Subcutaneous abdominal adipose tissue (tissue), 5 donors: ENCODE results near the gene ARHGAP33.
A peak's percentile ranks its signal among the peaks of the same experiment; 100 is the strongest.

ENCODE experiments used
- H3K27ac ChIP-seq: one replicate; pipeline ENCODE4 v1.7.0; 2013; ENCODE audit warnings: low read depth, mild to moderate bottlenecking, inconsistent platforms, low read length, moderate library complexity
- H3K27me3 ChIP-seq, 5 donors: one replicate each; pipeline ENCODE4 v1.7.0; 2013; ENCODE audit warnings: low read length in 5 of 5, inconsistent platforms in 1 of 5; ENCODE audit not compliant: control insufficient read depth in 5 of 5, insufficient read depth in 4 of 5
- H3K36me3 ChIP-seq, 5 donors: one replicate each; pipeline ENCODE4 v1.7.0; 2013; ENCODE audit warnings: low read length in 5 of 5; ENCODE audit not compliant: control insufficient read depth in 5 of 5, insufficient read depth in 5 of 5
- H3K4me1 ChIP-seq, 5 donors: one replicate each; pipeline ENCODE4 v1.7.0; 2013; ENCODE audit warnings: low read length in 5 of 5, mild to moderate bottlenecking in 3 of 5, moderate library complexity in 1 of 5; ENCODE audit not compliant: control insufficient read depth in 5 of 5, insufficient read depth in 5 of 5
- H3K4me3 ChIP-seq, 5 donors: one replicate each; pipeline ENCODE4 v1.7.0; 2013; ENCODE audit warnings: low read length in 5 of 5, low read depth in 1 of 5
- H3K9ac ChIP-seq, 5 donors: one replicate each; pipeline ENCODE4 v1.7.0; 2013; ENCODE audit warnings: low read length in 5 of 5, mild to moderate bottlenecking in 4 of 5, moderate library complexity in 3 of 5
- H3K9me3 ChIP-seq, 5 donors: one replicate each; pipeline ENCODE4 v1.7.0; 2013; ENCODE audit warnings: low read length in 5 of 5; ENCODE audit not compliant: control insufficient read depth in 5 of 5
- donor health status: healthy.
- donor health status: healthy.
- donor health status: healthy.
- donor health status: healthy.
- donor health status: healthy.

ARHGAP33 gene, protein sequence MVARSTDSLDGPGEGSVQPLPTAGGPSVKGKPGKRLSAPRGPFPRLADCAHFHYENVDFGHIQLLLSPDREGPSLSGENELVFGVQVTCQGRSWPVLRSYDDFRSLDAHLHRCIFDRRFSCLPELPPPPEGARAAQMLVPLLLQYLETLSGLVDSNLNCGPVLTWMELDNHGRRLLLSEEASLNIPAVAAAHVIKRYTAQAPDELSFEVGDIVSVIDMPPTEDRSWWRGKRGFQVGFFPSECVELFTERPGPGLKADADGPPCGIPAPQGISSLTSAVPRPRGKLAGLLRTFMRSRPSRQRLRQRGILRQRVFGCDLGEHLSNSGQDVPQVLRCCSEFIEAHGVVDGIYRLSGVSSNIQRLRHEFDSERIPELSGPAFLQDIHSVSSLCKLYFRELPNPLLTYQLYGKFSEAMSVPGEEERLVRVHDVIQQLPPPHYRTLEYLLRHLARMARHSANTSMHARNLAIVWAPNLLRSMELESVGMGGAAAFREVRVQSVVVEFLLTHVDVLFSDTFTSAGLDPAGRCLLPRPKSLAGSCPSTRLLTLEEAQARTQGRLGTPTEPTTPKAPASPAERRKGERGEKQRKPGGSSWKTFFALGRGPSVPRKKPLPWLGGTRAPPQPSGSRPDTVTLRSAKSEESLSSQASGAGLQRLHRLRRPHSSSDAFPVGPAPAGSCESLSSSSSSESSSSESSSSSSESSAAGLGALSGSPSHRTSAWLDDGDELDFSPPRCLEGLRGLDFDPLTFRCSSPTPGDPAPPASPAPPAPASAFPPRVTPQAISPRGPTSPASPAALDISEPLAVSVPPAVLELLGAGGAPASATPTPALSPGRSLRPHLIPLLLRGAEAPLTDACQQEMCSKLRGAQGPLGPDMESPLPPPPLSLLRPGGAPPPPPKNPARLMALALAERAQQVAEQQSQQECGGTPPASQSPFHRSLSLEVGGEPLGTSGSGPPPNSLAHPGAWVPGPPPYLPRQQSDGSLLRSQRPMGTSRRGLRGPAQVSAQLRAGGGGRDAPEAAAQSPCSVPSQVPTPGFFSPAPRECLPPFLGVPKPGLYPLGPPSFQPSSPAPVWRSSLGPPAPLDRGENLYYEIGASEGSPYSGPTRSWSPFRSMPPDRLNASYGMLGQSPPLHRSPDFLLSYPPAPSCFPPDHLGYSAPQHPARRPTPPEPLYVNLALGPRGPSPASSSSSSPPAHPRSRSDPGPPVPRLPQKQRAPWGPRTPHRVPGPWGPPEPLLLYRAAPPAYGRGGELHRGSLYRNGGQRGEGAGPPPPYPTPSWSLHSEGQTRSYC

DNA sequence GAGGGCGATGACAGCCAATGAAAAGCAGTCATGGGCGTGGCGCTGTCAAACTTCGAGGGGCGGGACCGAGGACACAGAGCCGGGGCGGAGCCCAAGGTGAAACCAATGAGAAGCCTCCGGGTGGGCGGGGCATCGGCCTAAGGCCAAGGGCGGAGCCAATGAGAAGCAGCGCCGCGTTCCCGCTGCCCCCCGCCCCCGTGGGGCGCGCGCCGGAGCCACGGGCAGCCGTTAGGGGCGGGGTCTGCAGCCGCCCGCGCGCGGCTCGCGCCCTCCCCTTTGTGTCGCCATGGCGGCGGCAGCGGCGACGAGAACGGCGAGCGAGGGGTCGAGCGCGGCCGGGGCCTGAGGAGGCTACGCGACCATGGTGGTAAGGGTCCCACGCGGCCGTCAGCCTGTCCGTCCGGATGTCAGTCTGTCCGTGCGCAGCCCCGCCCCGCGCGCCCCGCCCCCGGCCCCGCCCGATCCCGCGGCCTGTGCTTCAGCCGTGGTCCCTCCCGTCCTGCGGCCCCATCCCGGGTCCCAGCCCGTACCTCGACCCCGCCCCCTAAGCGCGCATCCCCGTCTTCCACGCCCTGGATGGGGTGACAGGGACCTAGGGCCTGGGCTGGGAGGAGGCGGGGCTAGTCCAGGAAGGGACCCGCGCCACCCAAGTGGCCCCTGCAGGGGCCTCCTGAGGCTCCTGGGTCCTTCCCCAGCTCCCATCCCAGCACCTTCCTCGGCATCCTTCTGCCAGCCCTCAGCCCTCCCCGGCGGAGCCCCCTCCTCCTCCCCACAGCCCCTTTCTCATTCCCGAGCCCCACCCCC, at the start of gene ARHGAP33:
Gene ARHGAP33, plus strand, starts transcription at position 267 of the 804 bp plus-strand sequence. Its CDS starts 95 bp downstream, at position 362.
- H3K27ac ChIP-seq, result no peak within 1 kb of the TSS
- H3K27me3 ChIP-seq, result no peaks in the 10 kb centered on the region
- H3K4me1 ChIP-seq, result peaks cover 5 to 18% (median 10%) of the 10 kb centered on the region in 5 donors
- no peaks in the 10 kb centered on the region for H3K9me3 ChIP-seq
- H3K36me3 ChIP-seq, result peaks cover 0 to 19% (median 6%) of the 10 kb centered on the region in 5 donors
- H3K9ac ChIP-seq, result peak within 1 kb of the TSS in 3 of 5 donors; percentile 34 to 52 (median 39)
- peak within 1 kb of the TSS; percentile 67 to 77 (median 72) for H3K4me3 ChIP-seq

DNA sequence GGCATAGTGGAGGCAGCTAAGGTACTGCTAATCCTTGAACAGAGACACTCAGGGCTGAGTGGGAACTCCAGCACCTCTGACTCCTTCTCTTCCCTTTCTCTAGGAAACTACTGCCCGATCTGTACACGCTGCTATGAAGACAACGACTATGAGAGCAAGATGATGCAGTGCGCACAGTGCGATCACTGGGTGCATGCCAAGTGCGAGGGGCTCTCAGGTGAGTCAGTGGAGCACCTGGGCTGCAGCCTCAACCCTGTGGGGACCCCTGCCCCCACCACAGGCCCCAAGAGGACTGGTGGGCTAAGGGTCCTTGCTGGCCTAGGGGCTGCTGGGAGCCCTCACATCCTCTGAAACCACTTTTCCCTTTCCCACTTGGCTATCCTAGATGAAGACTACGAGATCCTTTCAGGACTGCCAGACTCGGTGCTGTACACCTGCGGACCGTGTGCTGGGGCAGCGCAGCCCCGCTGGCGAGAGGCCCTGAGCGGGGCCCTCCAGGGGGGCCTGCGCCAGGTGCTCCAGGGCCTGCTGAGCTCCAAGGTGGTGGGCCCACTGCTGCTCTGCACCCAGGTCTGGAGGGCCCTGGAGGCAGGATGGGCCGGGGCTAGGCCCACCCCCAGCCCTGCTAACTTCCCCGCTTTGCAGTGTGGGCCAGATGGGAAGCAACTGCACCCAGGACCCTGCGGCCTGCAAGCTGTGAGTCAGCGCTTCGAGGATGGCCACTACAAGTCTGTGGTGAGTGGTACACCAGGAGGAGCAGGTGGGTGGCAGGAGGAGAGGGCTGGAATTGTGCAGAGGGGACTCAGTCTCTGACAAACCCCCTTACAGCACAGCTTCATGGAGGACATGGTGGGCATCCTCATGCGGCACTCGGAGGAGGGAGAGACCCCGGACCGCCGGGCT, 48.1 kb upstream of the ARHGAP33 start:
- Histone ChIP-seq H3K4me3 (no peak overlapping the region), H3K9ac (no peak overlapping the region), H3K27me3 (no peaks in the 10 kb centered on the region), H3K9me3 (no peaks in the 10 kb centered on the region), H3K4me1 (no peaks in the 10 kb centered on the region), H3K27ac (no peak overlapping the region), H3K36me3 (peaks cover 0 to 100% (median 98%) of the 10 kb centered on the region in 5 donors)

DNA sequence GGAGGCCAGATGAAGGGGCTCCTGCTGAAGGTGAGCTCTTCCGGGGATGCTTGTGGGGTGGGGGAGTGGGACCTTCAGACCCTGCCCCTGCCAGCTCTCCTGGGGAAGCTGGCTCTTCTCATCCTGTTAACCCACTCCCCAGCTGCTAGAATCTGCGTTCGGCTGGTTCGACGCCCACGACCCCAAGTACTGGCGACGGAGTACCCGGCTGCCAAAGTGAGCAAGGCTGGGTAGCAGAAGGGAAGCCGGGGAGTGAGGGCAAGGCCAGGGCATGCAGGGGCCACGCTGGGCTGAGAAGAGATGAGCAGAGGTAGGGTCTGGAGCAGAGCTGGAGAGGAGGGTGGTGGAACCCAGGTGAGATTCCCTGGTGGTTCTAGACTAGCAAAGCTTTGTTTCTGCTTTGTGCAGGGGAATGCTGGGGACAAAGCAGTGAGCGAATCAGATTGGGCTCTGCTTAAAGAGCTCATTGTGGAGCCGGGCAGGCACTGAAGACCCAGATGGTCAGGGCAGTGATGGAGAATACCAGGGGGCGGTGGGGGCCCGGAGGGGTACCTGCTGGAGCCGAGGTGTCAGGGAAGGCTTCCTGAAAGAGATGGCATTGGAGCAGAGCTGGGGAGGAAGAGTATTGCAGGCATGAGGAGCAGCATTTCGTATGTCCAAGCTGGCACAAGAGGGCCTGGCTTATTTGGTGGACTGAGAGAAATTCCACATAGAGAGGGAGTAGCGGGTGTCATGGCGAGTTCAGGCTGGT, 47.2 kb upstream of the ARHGAP33 start:
- Histone ChIP-seq H3K27ac (no peak overlapping the region), H3K4me3 (no peak overlapping the region), H3K9ac (no peak overlapping the region), H3K4me1 (no peaks in the 10 kb centered on the region), H3K9me3 (no peaks in the 10 kb centered on the region), H3K36me3 (peaks cover 0 to 99% (median 96%) of the 10 kb centered on the region in 5 donors), H3K27me3 (no peaks in the 10 kb centered on the region)

DNA sequence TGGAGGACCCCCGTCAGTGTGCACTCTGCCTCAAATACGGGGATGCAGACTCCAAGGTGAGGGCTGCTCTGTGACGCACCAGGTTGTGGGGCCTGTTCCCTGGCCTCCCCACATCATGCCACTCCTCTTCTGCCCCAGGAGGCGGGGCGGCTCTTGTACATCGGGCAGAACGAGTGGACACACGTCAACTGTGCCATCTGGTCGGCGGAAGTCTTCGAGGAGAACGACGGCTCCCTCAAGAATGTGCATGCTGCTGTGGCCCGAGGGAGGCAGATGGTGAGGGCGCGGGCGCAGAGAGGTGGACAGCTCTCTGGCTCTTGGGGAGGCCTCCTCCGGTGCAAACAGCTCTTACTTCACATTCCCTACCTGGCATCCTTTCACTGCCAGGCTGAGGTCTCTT, 46.3 kb upstream of the ARHGAP33 start:
- Histone ChIP-seq H3K4me3 (no peak overlapping the region), H3K36me3 (peaks cover 0 to 98% (median 94%) of the 10 kb centered on the region in 5 donors), H3K27ac (no peak overlapping the region), H3K27me3 (no peaks in the 10 kb centered on the region), H3K9me3 (no peaks in the 10 kb centered on the region), H3K4me1 (no peaks in the 10 kb centered on the region), H3K9ac (no peak overlapping the region)

DNA sequence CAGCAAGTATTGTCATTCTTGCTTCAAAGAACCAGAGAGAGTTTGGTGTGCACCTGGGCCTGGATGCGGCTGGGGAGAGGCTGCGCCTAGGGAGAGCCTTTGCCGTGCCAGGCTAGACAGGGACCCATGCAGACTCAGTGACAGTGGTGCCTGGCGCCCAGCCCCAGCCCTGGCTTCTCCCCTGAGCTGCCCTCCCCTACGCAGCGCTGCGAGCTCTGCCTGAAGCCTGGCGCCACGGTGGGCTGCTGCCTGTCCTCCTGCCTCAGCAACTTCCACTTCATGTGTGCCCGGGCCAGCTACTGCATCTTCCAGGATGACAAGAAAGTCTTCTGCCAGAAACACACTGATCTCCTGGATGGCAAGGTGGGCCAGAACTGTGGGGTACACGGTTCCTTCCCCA, 45.6 kb upstream of the ARHGAP33 start:
- Histone ChIP-seq H3K4me3 (no peak overlapping the region), H3K36me3 (peaks cover 0 to 98% (median 94%) of the 10 kb centered on the region in 5 donors), H3K4me1 (no peaks in the 10 kb centered on the region), H3K9ac (no peak overlapping the region), H3K9me3 (no peaks in the 10 kb centered on the region), H3K27me3 (no peaks in the 10 kb centered on the region), H3K27ac (no peak overlapping the region)

DNA sequence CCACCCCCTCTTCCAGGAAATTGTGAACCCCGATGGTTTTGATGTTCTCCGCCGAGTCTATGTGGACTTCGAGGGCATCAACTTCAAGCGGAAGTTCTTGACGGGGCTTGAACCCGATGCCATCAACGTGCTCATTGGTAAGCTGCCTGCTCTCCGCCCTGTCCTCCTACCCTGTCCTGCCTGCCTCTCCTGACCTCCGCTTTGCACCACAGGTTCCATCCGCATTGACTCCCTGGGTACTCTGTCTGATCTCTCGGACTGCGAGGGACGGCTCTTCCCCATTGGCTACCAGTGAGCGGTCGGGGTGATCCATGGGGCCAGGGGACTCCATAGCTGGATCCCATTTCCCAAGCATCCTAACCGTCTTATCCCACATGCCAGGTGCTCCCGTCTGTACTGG, 45.0 kb upstream of the ARHGAP33 start:
- H3K36me3 ChIP-seq, result peaks cover 0 to 98% (median 94%) of the 10 kb centered on the region in 5 donors
- no peaks in the 10 kb centered on the region for H3K27me3 ChIP-seq
- H3K4me1 ChIP-seq, result no peaks in the 10 kb centered on the region
- H3K9ac ChIP-seq, result no peak overlapping the region
- no peak overlapping the region for H3K4me3 ChIP-seq
- no peaks in the 10 kb centered on the region for H3K9me3 ChIP-seq
- H3K27ac ChIP-seq, result no peak overlapping the region

DNA sequence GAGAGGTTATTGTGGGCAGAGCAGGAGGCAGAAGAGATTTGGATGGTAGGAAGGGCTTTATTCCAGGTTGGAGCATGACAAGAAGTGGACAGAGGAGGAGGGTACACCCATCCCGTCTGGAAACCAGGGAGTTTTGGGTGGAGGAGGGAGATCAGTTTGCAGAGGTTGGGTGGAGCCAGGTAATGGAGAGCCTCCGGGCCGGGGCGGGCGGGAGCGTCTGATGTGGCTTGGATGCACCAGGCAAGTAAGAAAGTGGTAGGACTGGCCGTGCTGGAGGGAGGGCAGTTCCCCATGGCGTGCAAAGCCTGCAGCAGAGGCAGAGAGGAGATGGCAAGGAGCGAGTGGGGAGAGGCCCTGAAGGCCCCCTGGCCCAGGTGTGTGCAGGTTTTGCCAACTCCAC, 44.0 kb upstream of the ARHGAP33 start:
- Histone ChIP-seq H3K27me3 (no peaks in the 10 kb centered on the region), H3K9me3 (no peaks in the 10 kb centered on the region), H3K9ac (no peak overlapping the region), H3K27ac (no peak overlapping the region), H3K36me3 (peaks cover 0 to 96% (median 89%) of the 10 kb centered on the region in 5 donors), H3K4me1 (no peaks in the 10 kb centered on the region), H3K4me3 (no peak overlapping the region)

DNA sequence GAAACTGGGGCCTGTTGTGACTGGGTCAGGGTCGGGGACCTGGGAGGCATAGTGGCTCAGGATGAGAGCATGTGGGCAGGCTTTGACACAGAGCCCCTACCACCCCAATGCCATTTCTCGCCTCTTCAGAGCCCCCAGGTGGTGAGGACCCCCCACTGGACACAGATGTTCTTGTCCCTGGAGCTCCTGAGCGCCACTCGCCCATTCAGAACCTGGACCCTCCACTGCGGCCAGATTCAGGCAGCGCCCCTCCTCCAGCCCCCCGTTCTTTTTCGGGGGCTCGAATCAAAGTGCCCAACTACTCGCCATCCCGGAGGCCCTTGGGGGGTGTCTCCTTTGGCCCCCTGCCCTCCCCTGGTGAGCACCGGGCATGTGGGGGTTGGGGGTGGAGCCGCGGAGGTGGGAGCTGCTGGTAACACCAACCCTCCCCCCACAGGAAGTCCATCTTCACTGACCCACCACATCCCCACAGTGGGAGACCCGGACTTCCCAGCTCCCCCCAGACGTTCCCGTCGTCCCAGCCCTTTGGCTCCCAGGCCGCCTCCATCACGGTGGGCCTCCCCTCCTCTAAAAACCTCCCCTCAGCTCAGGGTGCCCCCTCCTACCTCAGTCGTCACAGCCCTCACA, 43.5 kb upstream of the ARHGAP33 start:
- H3K4me1 ChIP-seq, result no peaks in the 10 kb centered on the region
- H3K9ac ChIP-seq, result no peak overlapping the region
- H3K9me3 ChIP-seq, result no peaks in the 10 kb centered on the region
- no peaks in the 10 kb centered on the region for H3K27me3 ChIP-seq
- H3K36me3 ChIP-seq, result peaks cover 0 to 96% (median 91%) of the 10 kb centered on the region in 5 donors
- H3K27ac ChIP-seq, result no peak overlapping the region
- no peak overlapping the region for H3K4me3 ChIP-seq
